Femur (tissue), 1 donor: ENCODE data around the gene FITM1.
A peak's percentile ranks its signal among the peaks of the same experiment; 100 is the strongest.

Source experiments
- DNase-seq: peaks from one replicate; pipeline ENCODE4 v3.0.0-alpha.2; 2017

The FITM1 gene

DNA sequence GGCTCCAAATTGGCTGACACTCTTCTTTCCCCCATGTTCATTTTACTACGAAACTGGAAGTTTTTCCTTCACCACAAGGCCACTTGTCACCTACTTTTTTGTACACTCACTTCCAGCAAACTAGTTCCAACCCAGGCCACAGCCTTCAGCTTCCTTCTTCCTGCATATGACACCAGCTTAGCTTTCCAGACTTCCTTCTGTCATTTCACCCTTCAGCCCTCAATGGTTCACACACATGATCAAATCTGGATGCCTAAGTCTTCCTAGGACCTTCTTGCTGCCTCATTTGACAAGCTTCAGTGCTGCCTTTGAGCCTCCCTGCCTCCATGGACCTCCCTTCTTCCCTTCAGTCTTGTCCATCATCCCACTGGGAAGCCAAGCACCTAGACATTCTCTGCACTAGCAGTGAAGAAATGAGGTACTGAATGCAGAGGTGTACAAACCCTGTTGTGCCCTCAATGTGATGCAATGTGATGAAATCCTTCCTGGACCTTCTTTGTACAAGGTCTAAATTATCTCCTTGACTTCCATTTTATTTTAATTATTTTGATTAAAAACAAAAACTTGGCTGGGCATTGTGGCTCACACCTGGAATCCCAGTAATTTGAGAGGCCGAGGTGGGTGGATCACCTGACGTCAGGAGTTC lies 37.1 kb downstream of the FITM1 start:
- peak; percentile 17 for DNase-seq

DNA sequence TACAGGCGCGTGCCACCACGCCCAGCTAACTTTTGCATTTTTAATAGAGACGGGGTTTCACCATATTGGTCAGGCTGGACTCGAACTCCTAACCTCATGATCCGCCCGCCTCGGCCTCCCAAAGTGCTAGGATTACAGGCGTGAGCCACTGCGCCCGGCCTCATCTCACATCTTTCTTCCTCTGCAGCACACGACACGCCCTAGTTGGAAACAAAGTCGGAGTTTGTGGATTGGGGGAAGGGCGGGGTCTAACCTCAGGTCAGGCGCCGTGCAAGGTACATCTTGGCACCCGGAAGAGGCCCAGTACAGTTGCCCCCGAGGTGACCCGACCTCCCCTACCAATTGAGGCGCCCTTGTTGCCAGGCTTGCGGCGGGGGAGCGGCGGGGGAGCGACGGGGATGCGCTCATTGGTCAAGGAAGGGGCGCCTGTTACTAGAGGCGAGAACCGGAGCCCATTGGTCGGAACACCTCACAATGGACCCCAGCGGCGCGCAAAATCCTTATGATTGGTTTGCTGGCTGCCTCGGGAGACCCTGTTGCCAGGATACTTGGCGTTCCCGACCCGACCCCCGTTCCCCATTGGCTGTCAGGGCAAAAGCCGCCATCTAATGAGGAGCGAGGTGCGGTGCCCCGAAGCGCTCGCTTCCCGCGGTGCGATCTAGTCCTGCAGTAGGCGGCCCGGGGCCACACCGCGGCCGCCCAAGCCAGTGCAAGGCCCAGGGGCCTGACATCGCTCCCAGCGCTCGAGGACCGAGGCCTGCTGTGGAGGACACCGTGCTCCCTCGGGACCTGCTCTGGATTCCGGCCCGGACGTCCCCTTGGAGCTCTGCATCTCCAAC lies 41.2 kb downstream of the FITM1 start, which contains the start of gene REC8:
REC8 (plus strand) TSS at position 659 of the 839 bp plus-strand sequence. CDS start 473 bp downstream, outside the sequence.
- DNase-seq: peak; percentile 92

DNA sequence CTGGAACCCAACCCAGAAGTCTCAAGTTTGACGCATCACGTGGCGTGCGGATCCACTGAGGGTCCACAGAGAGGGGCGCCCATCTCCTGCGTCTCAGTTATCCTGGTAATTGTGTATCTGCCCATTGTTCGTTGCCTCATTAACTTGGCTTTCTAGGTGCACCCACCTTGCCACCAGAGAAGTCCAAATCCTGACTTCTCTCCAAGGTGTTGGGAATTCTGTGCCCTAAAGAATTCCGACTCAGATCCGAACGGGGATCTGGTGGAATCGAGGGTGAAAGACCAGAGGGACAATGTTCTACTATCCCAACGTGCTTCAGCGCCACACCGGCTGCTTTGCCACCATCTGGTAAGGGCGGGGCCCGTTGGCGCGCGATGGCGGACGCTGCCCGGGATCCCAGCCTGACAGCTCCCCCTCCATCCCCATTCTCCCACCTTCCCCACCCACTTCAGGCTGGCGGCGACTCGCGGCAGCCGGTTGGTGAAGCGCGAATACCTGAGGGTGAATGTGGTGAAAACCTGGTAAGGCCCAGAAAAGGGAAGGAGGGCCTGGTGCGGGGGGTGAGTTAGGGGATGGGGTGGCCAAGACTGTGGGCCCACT lies 41.9 kb downstream of the FITM1 start:
- peak; percentile 33 for DNase-seq

DNA sequence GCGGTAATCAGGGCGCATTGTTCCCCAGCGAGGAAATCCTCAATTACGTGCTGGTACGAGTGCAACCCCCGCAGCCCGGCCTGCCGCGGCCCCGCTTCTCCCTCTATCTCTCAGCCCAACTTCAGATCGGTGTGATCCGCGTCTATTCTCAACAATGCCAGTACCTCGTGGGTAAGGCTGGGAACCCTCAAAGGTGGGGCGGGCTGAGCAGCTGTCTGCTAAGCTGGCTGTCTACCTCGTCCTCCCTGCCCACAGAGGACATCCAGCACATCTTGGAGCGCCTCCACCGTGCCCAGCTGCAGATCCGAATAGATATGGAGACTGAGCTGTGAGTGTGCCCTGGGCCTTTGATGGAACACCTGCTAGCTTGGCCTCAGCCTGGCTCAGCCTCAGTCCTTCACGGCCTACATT lies 42.4 kb downstream of the FITM1 start:
- DNase-seq: no peak

DNA sequence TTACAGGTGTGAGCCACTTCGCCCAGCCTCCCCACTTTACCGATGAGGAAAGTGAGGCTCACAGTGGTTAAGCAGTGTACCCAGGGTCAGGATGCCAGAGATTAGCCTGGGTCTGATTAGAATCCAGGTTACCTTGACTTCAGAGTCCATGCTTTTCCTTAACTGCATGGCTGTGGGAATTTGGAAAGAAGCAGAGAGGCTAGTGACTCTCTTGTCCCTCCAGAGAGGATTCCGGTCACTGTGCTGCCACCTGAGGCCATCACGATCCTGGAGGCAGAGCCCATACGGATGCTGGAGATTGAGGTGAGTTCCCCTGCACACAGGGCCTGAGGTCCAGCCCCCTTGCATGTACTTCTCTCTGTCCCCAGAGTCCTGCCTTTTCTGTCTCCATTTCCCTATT lies 46.1 kb downstream of the FITM1 start:
- DNase-seq: no peak

DNA sequence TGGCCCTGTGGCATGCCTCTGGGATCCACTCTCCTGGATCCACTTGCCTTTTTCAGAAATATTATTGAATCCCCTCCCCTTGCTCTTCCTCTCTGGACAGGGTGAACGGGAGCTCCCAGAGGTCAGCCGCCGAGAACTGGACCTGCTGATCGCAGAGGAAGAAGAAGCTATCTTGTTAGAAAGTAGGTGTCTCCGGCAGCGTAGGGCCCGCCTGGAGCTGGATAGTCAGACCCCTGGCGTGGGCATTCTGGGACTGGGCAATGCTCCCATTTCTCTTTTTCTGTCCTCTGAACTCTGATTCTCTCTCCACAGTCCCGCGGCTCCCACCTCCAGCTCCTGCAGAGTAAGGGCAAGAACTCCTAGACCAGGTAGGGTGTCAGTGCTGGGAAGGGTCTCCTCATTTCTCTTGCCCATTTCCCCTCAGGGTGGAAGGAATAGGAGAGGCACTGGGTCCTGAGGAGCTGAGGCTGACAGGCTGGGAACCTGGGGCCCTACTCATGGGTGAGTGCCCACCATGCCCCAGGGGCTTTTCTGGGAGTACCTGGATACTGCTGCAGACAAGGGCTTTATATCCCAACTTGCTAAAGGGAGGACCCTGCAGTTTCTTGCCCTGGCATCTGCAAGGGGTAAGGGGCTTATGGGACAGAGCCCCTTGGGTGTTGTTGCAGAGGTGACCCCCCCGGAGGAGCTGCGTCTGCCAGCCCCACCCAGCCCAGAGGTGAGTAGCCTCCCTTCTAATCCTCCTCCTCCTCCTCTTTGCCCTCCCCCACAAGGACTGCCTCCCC lies 46.8 kb downstream of the FITM1 start:
- peak; percentile 17 for DNase-seq

DNA sequence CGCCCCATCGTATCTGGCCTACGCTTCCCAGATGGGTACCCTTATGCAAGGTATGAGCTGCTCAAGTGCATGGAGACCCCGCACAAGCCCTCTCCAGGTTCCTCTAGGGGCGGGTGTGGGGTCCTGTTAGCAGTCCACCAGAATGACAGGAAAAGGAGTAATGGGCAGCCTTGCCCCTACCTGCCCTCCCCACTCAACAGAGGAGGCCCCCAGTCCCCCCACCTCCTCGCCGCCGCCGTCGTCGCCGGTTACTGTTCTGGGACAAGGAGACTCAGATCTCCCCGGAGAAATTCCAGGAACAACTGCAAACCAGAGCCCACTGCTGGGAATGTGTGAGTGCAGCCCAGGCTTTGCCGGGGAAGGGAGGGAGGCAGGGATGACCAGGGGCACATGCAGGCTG lies 47.4 kb downstream of the FITM1 start:
- peak; percentile 16 for DNase-seq

DNA sequence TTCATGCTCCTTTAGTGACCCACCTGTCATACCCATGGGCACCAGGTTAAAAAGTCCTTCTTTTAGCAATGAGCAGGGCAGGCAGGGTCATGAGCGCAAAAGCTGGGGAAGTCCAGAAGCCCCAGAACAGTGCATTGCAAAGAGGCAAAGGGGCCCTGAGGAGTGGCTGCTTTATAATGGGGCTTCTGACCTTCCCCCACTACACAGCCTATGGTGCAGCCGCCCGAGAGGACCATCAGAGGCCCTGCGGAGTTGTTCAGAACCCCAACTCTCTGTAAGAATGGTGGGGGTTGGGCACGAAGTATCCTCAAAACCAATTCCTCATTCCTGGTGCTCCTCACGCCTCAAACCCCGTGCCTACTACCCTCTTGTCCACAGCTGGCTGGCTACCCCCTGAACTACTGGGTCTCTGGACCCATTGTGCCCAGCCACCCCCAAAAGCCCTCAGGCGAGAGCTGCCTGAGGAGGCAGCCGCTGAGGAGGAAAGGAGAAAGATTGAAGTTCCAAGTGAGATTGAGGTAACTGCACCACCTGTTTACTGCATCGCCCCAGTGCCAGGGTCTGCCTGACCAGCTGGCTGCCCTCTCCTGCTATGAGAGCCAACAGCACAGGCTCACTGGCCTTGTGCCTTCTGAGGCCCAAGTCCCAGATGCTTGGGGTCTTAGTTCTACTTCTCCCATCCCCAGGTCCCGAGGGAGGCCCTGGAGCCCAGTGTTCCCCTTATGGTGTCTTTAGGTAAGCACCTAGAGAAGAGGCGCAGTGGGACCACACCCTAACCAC lies 48.1 kb downstream of the FITM1 start:
- DNase-seq: peak; percentile 17

DNA sequence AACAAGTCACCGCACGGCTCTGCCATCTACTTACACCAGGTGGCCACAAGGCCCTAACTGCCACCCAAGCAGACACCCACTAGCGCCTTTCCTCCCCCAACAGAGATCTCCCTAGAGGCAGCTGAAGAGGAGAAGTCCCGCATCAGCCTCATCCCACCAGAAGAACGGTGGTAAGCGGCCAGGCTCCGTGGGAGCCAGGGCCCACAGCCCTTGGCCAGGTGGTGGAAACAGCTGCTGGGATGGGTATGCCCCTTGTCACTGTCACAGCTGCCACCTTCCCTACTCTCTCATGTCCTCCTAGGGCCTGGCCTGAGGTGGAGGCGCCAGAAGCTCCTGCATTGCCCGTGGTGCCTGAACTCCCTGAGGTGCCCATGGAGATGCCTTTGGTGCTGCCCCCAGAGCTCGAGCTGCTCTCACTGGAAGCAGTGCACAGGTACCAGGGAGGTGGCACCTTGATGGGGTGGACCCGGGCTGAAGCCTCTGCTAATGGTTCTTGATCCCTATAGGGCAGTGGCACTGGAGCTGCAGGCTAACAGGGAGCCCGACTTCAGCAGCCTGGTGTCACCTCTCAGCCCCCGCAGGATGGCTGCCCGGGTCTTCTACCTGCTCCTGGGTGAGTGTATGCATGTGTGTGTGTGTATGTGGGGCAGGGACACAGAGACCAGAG lies 49.0 kb downstream of the FITM1 start:
- peak; percentile 17 for DNase-seq

DNA sequence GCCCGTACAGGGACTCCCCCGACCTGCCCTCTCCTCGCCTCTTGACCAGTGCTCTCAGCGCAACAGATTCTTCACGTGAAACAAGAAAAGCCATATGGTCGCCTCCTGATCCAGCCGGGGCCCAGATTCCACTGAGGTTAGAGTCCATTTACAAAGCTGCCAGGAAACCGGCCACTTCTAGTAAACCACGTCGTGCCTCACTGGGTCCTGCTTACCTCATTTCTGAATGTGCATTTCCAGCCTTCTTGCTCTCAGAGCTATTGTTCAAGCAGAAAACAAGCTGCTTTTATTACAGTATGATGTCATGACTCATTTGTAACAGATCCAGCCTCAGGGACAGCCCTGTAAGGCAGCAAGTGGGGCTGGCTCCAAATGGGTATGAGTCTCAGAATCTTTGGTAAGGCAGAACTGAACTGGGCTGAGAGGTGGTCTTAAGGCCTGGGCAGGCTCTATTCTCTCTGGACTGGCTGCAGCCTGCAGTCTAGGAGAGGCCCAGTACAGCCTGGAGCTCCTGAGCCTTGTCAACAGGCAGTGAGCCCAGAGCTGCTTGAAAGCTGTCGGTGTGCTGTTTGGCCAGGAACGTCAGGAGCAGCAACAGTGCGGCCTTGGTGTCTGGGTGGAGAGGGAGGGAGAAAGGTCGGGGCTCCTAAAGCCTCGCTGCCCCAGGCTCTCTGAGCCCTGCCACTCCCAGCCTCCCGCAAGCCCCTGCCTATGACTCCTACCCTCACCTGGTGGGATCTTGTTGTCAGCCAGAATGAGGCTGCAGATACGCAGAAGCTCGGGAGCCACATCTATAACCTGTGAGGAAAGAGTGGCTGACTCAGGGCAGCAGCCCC lies 49.7 kb downstream of the FITM1 start:
- peak; percentile 26 for DNase-seq

DNA sequence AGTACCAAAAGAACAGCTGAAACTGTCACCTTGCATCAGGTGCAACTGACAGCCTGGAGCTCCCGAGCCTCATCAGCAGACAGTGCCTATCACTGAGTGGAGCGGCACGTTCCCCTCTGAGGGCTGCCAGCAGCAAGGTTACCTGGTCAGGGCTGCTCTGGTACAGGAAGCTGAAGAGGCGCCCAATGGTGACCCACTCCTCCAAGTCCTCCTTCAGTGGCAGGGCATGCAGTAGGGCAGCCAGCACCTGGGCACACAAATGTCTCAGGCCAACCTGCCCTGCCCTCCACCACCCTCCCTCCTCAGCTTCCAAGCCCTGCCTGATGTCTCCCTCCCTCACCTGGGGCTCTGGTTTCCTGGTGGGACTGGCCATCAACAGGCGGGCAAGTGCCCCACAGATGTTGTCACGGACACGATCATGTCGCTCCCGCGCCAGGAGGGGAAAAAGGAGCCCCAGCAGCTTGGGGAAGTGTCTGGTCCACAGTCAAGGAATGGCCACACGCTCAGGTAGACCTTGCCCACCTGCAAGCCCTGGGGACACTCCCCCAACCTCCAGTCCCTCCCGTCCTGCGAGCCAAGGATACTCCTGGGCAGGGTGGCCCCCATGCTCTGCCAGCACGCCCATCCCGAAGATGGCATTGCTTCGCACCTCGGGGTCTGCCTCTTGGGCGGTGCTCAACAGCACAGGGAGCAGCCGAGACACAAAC lies 51.1 kb downstream of the FITM1 start:
- peak; percentile 19 for DNase-seq
